GM19035 (cell line): ENCODE results near the gene STXBP4.

Experiments used
- ATAC-seq: cut with Tn5 transposase; IDR thresholded peaks from one replicate; pipeline ENCODE4 v1.9.1; 2021; ENCODE audit not compliant: unreplicated experiment

The STXBP4 gene

GRCh38 chr17:55212880-55213279, 244.3 kb downstream of the STXBP4 start:
- no peak for ATAC-seq

- ATAC-seq, result no peak
Measured at GRCh38 chr17:55215711-55216110, 247.1 kb downstream of the STXBP4 start.

- ATAC-seq, result no peak
Measured at GRCh38 chr17:55216888-55217287, 248.3 kb downstream of the STXBP4 start.

- no peak for ATAC-seq
Measured at GRCh38 chr17:55219459-55219858, 250.9 kb downstream of the STXBP4 start.

- no peak for ATAC-seq
Measured at GRCh38 chr17:55219934-55220333, 251.4 kb downstream of the STXBP4 start.
